Stimulated activated naive CD8-positive, alpha-beta T cell treated with anti-CD3 and anti-CD28 coated beads, Interleukin-15, amount 100 ng/mL, for 72 hours (primary cell): ENCODE results near the gene KRTAP10-7.
"Not testable (repeated sequence)": the region's sequence is repeated elsewhere in the genome, so short reads cannot be mapped to it uniquely, and the experiment has no call there.

Source experiments
- ATAC-seq: fragments of 150-1000 bp; cut with Tn5 transposase; 2 replicates; pipeline ENCODE4 v1.10.0; 2021; ENCODE audit warnings: mild to moderate bottlenecking, moderate library complexity
- DNase-seq, 2 donors: peaks; one replicate each; pipeline ENCODE4 v3.0.0; 2021 to 2022
- H3K27ac Mint-ChIP-seq, 2 donors: one replicate each; pipeline ENCODE4 v1.8.0; 2022; ENCODE audit warnings: mild to moderate bottlenecking in 2 of 2, mixed read lengths in 2 of 2, moderate library complexity in 2 of 2
- H3K27me3 Mint-ChIP-seq: one replicate; pipeline ENCODE4 v1.8.0; 2022; ENCODE audit warnings: mixed read lengths
- H3K4me1 Mint-ChIP-seq: one replicate; pipeline ENCODE4 v1.8.0; 2022; ENCODE audit warnings: mild to moderate bottlenecking, mixed read lengths
- H3K4me3 Mint-ChIP-seq, 2 donors: one replicate each; pipeline ENCODE4 v1.8.0; 2022; ENCODE audit warnings: mild to moderate bottlenecking in 2 of 2, mixed read lengths in 2 of 2, moderate library complexity in 1 of 2
- H3K9me3 Mint-ChIP-seq, 2 donors: one replicate each; pipeline ENCODE4 v1.8.0; 2022; ENCODE audit warnings: mixed read lengths in 2 of 2

Gene KRTAP10-7

DNA sequence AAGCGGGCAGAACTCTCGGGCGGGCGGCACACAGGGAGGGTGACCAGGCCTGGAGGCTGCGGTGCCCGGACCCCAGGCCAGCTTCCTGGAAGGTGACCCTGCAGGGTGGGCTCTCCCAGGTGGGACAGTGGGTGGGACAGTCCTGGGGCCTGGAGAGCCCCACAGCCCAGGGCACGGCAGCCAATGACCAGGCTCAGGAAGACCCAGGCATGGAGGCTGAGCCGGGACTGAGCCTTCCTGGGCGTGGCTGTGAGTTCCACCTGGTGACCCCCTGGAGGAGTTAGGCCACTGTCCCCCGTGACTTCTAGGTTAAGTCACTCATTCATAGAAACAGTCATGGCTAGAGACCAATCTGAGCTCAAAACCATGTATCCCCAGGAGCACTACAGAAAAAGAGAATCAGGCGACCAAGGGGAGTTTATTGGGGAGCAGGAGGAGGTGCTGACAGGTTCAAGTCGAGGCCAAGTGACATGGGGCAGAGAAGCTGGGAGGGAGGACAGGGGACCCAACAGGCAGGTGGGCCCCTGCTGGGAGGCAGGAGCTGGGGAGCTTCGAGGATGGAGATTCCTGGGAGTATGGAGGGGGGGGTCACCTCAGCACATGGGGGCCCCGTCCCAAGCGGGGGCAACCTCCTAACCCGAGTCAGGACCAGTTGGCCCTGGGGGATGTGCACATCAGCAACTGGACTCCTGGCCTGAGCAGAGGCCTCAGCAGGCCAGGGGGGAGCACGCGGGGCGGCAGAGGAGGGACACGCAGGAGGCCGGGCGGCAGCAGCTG, 21.2 kb upstream of the KRTAP10-7 start:
- no peak for DNase-seq
- Mint-ChIP-seq H3K27me3 (peaks cover 12% of the 10 kb centered on the region), H3K27ac (peak overlapping the region in 1 of 2 donors; percentile 83), H3K9me3 (peaks cover 16 to 71% of the 10 kb centered on the region in 2 donors), H3K4me1 (peaks cover 35% of the 10 kb centered on the region), H3K4me3 (no peak overlapping the region)
- ATAC-seq, result no peak

GRCh38 chr21:44579833-44580144, 20.6 kb upstream of the KRTAP10-7 start:
- Mint-ChIP-seq H3K4me3 (no peak overlapping the region), H3K4me1 (peaks cover 33% of the 10 kb centered on the region), H3K9me3 (peaks cover 16 to 71% of the 10 kb centered on the region in 2 donors), H3K27me3 (peaks cover 7% of the 10 kb centered on the region), H3K27ac (no peak overlapping the region)
- DNase-seq (no peak), ATAC-seq (no peak)

DNA sequence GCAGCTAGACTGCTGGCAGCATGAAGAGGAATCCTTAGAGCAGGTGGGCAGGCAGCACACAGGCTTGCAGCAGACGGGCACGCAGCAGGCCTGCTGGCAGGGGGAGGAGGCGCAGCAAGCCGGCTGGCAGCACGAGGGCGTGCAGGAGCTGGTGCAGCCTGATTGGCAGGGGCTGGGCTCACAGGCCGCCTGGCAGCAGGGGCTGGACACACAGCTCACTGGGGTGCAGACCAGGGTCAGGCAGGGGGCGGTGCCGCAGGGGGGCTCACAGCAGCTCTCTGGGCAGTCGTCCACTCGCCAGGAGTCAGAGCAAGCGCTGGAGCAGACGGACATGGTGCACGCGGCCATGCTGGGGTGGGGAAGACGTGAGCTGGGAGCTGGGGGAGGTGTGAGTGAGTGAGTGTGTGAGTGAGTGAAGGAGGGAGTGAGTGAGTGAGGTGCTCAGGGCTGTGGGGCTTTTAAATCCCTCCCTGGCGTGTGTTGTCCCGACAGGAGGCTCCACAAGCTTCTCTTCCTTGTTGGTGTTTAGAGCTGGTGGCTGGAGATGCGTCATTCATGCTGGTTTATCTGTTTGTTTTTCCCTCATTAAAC, 20.1 kb upstream of the KRTAP10-7 start, which contains the start of gene KRTAP10-5:
KRTAP10-5 (minus strand) TSS at position 374 of the 591 bp plus-strand sequence; CDS start at position 348, 26 bp downstream.
- ATAC-seq, H3K27me3 Mint-ChIP-seq, DNase-seq: not testable (repeated sequence)
- Mint-ChIP-seq H3K27ac (peak within 1 kb of the TSS; percentile 26 to 59), H3K4me1 (peaks cover 28% of the 10 kb centered on the region), H3K9me3 (peaks cover 16 to 71% of the 10 kb centered on the region in 2 donors), H3K4me3 (peak within 1 kb of the TSS in 1 of 2 donors; percentile 44)

DNA sequence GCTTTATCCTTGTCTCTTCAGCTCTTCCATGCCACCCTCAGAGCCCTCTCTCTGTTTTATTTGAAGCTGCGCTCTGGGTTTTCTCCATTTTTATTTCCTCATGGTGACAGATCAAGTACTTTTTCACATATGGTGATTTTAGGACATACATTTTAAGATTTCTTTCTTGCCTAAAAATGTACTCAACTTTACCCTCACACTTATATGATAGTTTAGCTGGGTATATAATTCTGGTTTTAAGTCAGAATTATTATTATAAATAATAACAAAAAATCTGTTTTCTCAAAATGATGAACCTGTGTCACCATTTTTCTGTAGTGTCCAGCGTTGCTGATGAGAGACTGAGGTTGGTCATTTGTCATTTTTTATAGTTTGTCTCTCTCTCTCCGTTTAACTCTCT, 19.2 kb upstream of the KRTAP10-7 start:
- Mint-ChIP-seq H3K27ac (no peak overlapping the region), H3K27me3 (no peaks in the 10 kb centered on the region), H3K4me3 (no peak overlapping the region), H3K4me1 (peaks cover 28% of the 10 kb centered on the region), H3K9me3 (peaks cover 16 to 64% of the 10 kb centered on the region in 2 donors)
- no peak for DNase-seq
- no peak for ATAC-seq

GRCh38 chr21:44582055-44582454, 18.3 kb upstream of the KRTAP10-7 start:
- DNase-seq (no peak), ATAC-seq (no peak)
- Mint-ChIP-seq H3K27me3 (no peaks in the 10 kb centered on the region), H3K9me3 (peaks cover 16 to 55% of the 10 kb centered on the region in 2 donors), H3K4me1 (peaks cover 28% of the 10 kb centered on the region), H3K27ac (no peak overlapping the region), H3K4me3 (no peak overlapping the region)

- ATAC-seq (no peak), DNase-seq (no peak)
- Mint-ChIP-seq H3K4me1 (peaks cover 28% of the 10 kb centered on the region), H3K9me3 (peaks cover 16 to 43% of the 10 kb centered on the region in 2 donors), H3K27ac (no peak overlapping the region), H3K4me3 (no peak overlapping the region), H3K27me3 (no peaks in the 10 kb centered on the region)
Measured at GRCh38 chr21:44583089-44583799, 17.2 kb upstream of the KRTAP10-7 start.

- H3K27me3 Mint-ChIP-seq, result no peaks in the 10 kb centered on the region
- H3K9me3 Mint-ChIP-seq, result peaks cover 16 to 41% of the 10 kb centered on the region in 2 donors
- H3K4me3 Mint-ChIP-seq, result no peak overlapping the region
- H3K4me1 Mint-ChIP-seq, result peaks cover 28% of the 10 kb centered on the region
- peak; percentile 89 for ATAC-seq
- H3K27ac Mint-ChIP-seq, result no peak overlapping the region
- DNase-seq, result peak; percentile 7 to 31
Measured at GRCh38 chr21:44583800-44584147, 16.6 kb upstream of the KRTAP10-7 start.

GRCh38 chr21:44585892-44586291, 14.5 kb upstream of the KRTAP10-7 start:
- ATAC-seq (no peak), DNase-seq (no peak)
- peaks cover 6% of the 10 kb centered on the region for H3K27me3 Mint-ChIP-seq
- peaks cover 15 to 23% of the 10 kb centered on the region in 2 donors for H3K9me3 Mint-ChIP-seq
- H3K27ac Mint-ChIP-seq, result peak overlapping the region in 1 of 2 donors; percentile 77
- H3K4me1 Mint-ChIP-seq, result peaks cover 22% of the 10 kb centered on the region
- no peak overlapping the region for H3K4me3 Mint-ChIP-seq

- Mint-ChIP-seq H3K4me1 (peaks cover 13% of the 10 kb centered on the region), H3K9me3 (no peaks in the 10 kb centered on the region), H3K27ac (no peak overlapping the region), H3K27me3 (peaks cover 15% of the 10 kb centered on the region), H3K4me3 (no peak overlapping the region)
- ATAC-seq, result no peak
- DNase-seq, result no peak
Measured at GRCh38 chr21:44589094-44589493, 11.3 kb upstream of the KRTAP10-7 start.

- H3K27me3 Mint-ChIP-seq, result peaks cover 15% of the 10 kb centered on the region
Measured at GRCh38 chr21:44589586-44590305, 10.7 kb upstream of the KRTAP10-7 start.

DNA sequence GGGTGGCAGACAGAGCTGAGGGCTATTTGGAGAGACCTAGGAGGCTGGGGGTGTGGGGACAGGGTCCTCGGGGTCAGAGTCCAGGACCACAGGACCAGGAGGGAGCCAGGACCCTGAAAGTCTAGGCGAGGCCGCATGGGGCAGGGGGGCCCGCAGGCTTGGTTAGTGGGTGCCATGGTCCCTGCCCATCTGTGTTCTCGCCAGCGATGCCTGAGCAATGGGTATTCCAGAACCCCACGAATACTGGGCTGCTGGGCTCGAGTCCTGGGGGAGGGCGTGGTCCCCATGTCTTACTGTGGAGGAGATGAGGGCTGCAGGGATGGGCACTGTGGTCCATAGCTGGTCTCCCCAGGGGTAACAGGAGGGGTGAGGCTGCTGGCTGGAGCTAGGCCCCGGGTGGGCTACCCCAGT, 10.1 kb upstream of the KRTAP10-7 start:
- H3K9me3 Mint-ChIP-seq, result no peaks in the 10 kb centered on the region
- peaks cover 15% of the 10 kb centered on the region for H3K27me3 Mint-ChIP-seq
- no peak for DNase-seq
- no peak overlapping the region for H3K27ac Mint-ChIP-seq
- H3K4me1 Mint-ChIP-seq, result peaks cover 8% of the 10 kb centered on the region
- H3K4me3 Mint-ChIP-seq, result no peak overlapping the region
- no peak for ATAC-seq

More at GRCh38 chr21:44589586-44590305, 10.7 kb upstream of the KRTAP10-7 start:
- DNase-seq (no peak), ATAC-seq (no peak)
- Mint-ChIP-seq H3K4me3 (no peak overlapping the region), H3K4me1 (peaks cover 8% of the 10 kb centered on the region), H3K27ac (no peak overlapping the region), H3K9me3 (no peaks in the 10 kb centered on the region)

GRCh38 chr21:44590897-44591800, 9.2 kb upstream of the KRTAP10-7 start:
- DNase-seq, H3K4me1 Mint-ChIP-seq, ATAC-seq, H3K27ac Mint-ChIP-seq, H3K4me3 Mint-ChIP-seq, H3K9me3 Mint-ChIP-seq: not testable (repeated sequence)
- H3K27me3 Mint-ChIP-seq, result peaks cover 15% of the 10 kb centered on the region

GRCh38 chr21:44591801-44592130, 8.6 kb upstream of the KRTAP10-7 start:
- not testable (repeated sequence) for H3K9me3 Mint-ChIP-seq, ATAC-seq, H3K4me1 Mint-ChIP-seq, H3K4me3 Mint-ChIP-seq, H3K27ac Mint-ChIP-seq, DNase-seq
- peaks cover 15% of the 10 kb centered on the region for H3K27me3 Mint-ChIP-seq

- no peak within 1 kb of the TSS for H3K27ac Mint-ChIP-seq
Measured at GRCh38 chr21:44592446-44593311, 7.7 kb upstream of the KRTAP10-7 start, which contains the start of gene KRTAP10-6. KRTAP10-6 (minus strand) TSS chr21:44592505; CDS start chr21:44592484, 21 bp downstream.

More at GRCh38 chr21:44592446-44593311, 7.7 kb upstream of the KRTAP10-7 start, which contains the start of gene KRTAP10-6:
- H3K9me3 Mint-ChIP-seq, result no peaks in the 10 kb centered on the region
- ATAC-seq (no peak), DNase-seq (no peak)
- no peak within 1 kb of the TSS for H3K4me3 Mint-ChIP-seq
- peaks cover 8% of the 10 kb centered on the region for H3K4me1 Mint-ChIP-seq
- H3K27me3 Mint-ChIP-seq, result peaks cover 15% of the 10 kb centered on the region
